Dendritic cell treated with granulocyte-macrophage colony-stimulating factor and Interleukin-4, amounts not matched to agents 40 ng/mL and 50 ng/mL, for 4 days (primary cell): Measurements from ENCODE around the gene PIK3R1.
A peak's percentile ranks its signal among the peaks of the same experiment; 100 is the strongest.

ENCODE experiments used
- H3K27ac Mint-ChIP-seq: one replicate; pipeline ENCODE4 v1.8.0; 2022; ENCODE audit warnings: mild to moderate bottlenecking, mixed read lengths
- H3K27me3 Mint-ChIP-seq: one replicate; pipeline ENCODE4 v1.8.0; 2022; ENCODE audit warnings: mild to moderate bottlenecking, mixed read lengths
- H3K36me3 Mint-ChIP-seq: one replicate; pipeline ENCODE4 v1.8.0; 2022; ENCODE audit warnings: low read depth, mixed read lengths
- H3K4me1 Mint-ChIP-seq: one replicate; pipeline ENCODE4 v1.8.0; 2022; ENCODE audit warnings: low read depth, mixed read lengths
- H3K4me3 Mint-ChIP-seq: one replicate; pipeline ENCODE4 v1.8.0; 2022; ENCODE audit warnings: mild to moderate bottlenecking, moderate library complexity, mixed read lengths
- H3K9me3 Mint-ChIP-seq: one replicate; pipeline ENCODE4 v1.8.0; 2022; ENCODE audit warnings: mixed read lengths
- intact Hi-C: fragments of 100-400 bp; cut with micrococcal nuclease; formaldehyde crosslinking; loops from one replicate; pipeline ENCODE4 v1.15.0; 2022

Gene PIK3R1

DNA sequence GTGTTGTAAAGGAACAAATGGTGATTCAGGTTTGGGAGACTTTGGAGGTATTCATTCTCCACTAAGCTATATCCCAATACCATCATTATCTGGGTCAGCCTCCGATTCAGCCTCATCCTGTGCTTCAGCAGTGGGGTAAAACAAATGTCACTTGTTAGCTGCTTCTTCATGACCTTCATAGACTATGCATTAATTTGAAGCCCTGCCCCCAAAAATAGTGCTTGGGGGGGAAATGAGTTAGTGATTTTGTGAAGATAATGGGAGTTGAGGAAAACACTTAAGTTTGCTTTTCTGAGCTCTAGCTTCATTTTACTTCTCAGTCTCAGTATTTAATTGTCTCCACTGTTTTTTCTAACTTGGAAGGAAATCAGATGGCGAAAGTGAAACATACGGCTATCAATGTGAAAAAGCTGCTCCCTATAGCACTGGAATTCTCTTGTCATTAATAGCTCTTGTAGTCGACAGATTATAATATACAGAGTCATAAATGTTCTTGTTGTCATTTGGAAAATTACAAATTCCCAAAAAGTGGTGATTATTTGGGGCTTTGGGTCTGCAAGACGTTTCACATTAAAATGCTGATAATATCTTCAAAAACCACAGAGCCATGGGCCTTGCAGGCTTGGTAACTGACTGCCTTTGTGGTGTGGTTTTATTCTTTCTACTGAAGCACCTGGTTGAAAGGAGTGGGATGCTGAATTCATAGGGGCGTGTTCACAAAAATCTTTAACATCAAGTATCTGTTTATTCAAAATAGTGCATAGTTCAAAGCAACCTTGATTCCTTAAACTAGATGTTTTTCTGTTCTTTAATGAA is 40.0 kb downstream of the PIK3R1 start:
- no peak overlapping the region for H3K27ac Mint-ChIP-seq
- intact Hi-C loops: loop anchor here (10.0 kb wide), 1 partner anchor 211 kb away; no protein-coding TSS in a partner anchor
- peaks cover 73% of the 10 kb centered on the region for H3K4me1 Mint-ChIP-seq
- peaks cover 41% of the 10 kb centered on the region for H3K36me3 Mint-ChIP-seq
- no peaks in the 10 kb centered on the region for H3K9me3 Mint-ChIP-seq
- no peak overlapping the region for H3K4me3 Mint-ChIP-seq
- H3K27me3 Mint-ChIP-seq: no peaks in the 10 kb centered on the region

GRCh38 chr5:68257210-68257609 is 41.7 kb downstream of the PIK3R1 start:
- H3K4me3 Mint-ChIP-seq: no peak overlapping the region

DNA sequence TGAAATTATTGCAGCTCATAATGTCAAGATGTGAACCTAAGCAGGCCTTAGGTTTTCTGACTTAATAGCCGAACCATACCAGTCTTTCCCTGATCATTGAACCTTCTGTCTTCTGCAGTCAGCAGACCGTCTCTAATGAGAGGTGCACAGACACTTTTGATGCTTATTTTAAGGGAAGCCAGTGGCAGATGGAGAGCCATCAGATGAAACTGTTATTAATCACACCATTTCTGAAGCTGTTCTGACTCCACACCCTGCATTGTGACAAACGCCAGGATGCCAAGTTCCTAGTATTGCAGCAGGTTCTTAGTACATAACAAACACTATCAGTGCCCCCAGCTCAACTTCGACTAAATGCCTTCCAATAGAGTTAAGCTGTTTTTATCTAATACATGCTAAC is 43.0 kb downstream of the PIK3R1 start:
- Mint-ChIP-seq H3K4me1 (peaks cover 50% of the 10 kb centered on the region), H3K9me3 (no peaks in the 10 kb centered on the region), H3K27ac (no peak overlapping the region), H3K36me3 (peaks cover 35% of the 10 kb centered on the region), H3K4me3 (no peak overlapping the region), H3K27me3 (no peaks in the 10 kb centered on the region)
- intact Hi-C loops: loop anchor here (10.0 kb wide), 1 partner anchor 214 kb away; no protein-coding TSS in a partner anchor

More at GRCh38 chr5:68257210-68257609, 41.7 kb downstream of the PIK3R1 start:
- Mint-ChIP-seq H3K27me3 (no peaks in the 10 kb centered on the region), H3K27ac (no peak overlapping the region), H3K4me1 (peaks cover 60% of the 10 kb centered on the region), H3K9me3 (no peaks in the 10 kb centered on the region), H3K36me3 (peaks cover 37% of the 10 kb centered on the region)
- intact Hi-C loops: loop anchor here (10.0 kb wide), 1 partner anchor 212 kb away; no protein-coding TSS in a partner anchor

DNA sequence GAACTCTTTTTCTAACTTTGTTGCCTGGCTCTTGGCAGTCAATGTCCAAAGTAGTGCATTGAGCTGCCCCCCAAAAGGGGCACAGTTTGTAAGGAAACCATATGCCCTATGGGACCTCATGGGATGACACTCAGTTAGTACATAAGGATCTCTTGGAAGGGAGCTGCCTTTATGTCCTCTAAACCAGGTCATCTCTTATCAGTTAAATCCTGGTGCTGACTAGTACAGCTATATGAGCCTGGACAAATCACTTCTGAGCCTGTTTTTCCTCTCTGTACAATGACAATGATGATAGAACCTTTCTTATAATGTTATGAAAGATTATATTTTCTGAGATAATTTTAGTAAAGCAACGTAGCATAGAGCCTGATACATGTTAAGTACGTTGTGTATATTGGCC is 44.1 kb downstream of the PIK3R1 start:
- no peak overlapping the region for H3K27ac Mint-ChIP-seq
- intact Hi-C loops: loop anchor here (10.0 kb wide), 1 partner anchor 215 kb away; no protein-coding TSS in a partner anchor
- peaks cover 26% of the 10 kb centered on the region for H3K36me3 Mint-ChIP-seq
- H3K9me3 Mint-ChIP-seq: no peaks in the 10 kb centered on the region
- peaks cover 57% of the 10 kb centered on the region for H3K4me1 Mint-ChIP-seq
- no peaks in the 10 kb centered on the region for H3K27me3 Mint-ChIP-seq
- H3K4me3 Mint-ChIP-seq: no peak overlapping the region

- peaks cover 57% of the 10 kb centered on the region for H3K4me1 Mint-ChIP-seq
- H3K27me3 Mint-ChIP-seq: no peaks in the 10 kb centered on the region
- peaks cover 25% of the 10 kb centered on the region for H3K36me3 Mint-ChIP-seq
- no peaks in the 10 kb centered on the region for H3K9me3 Mint-ChIP-seq
- intact Hi-C loops: no loop called here
- H3K4me3 Mint-ChIP-seq: no peak overlapping the region
- H3K27ac Mint-ChIP-seq: no peak overlapping the region
Observed at GRCh38 chr5:68260467-68260866, 44.9 kb downstream of the PIK3R1 start.

- Mint-ChIP-seq H3K4me1 (peaks cover 60% of the 10 kb centered on the region), H3K4me3 (no peak overlapping the region), H3K27ac (no peak overlapping the region), H3K36me3 (peaks cover 24% of the 10 kb centered on the region), H3K27me3 (no peaks in the 10 kb centered on the region), H3K9me3 (no peaks in the 10 kb centered on the region)
- intact Hi-C loops: no loop called here
Observed at GRCh38 chr5:68261169-68261568, 45.6 kb downstream of the PIK3R1 start.

GRCh38 chr5:68261569-68262065 is 46.1 kb downstream of the PIK3R1 start:
- no peak overlapping the region for H3K27ac Mint-ChIP-seq
- intact Hi-C loops: no loop called here
- H3K9me3 Mint-ChIP-seq: no peaks in the 10 kb centered on the region
- H3K27me3 Mint-ChIP-seq: no peaks in the 10 kb centered on the region
- H3K4me1 Mint-ChIP-seq: peaks cover 61% of the 10 kb centered on the region
- peaks cover 20% of the 10 kb centered on the region for H3K36me3 Mint-ChIP-seq
- H3K4me3 Mint-ChIP-seq: no peak overlapping the region

GRCh38 chr5:68264024-68264956 is 48.7 kb downstream of the PIK3R1 start:
- no peak overlapping the region for H3K27ac Mint-ChIP-seq
- peaks cover 16% of the 10 kb centered on the region for H3K36me3 Mint-ChIP-seq
- H3K9me3 Mint-ChIP-seq: no peaks in the 10 kb centered on the region
- H3K4me1 Mint-ChIP-seq: peaks cover 61% of the 10 kb centered on the region
- no peak overlapping the region for H3K4me3 Mint-ChIP-seq
- intact Hi-C loops: no loop called here
- H3K27me3 Mint-ChIP-seq: no peaks in the 10 kb centered on the region

GRCh38 chr5:68265347-68265746 is 49.8 kb downstream of the PIK3R1 start:
- H3K9me3 Mint-ChIP-seq: no peaks in the 10 kb centered on the region
- intact Hi-C loops: loop anchor here (5.0 kb wide), 1 partner anchor 1018 kb away; no protein-coding TSS in a partner anchor
- H3K27ac Mint-ChIP-seq: peak overlapping the region; percentile 56
- no peaks in the 10 kb centered on the region for H3K27me3 Mint-ChIP-seq
- peaks cover 12% of the 10 kb centered on the region for H3K36me3 Mint-ChIP-seq
- peaks cover 54% of the 10 kb centered on the region for H3K4me1 Mint-ChIP-seq
- H3K4me3 Mint-ChIP-seq: no peak overlapping the region

GRCh38 chr5:68265822-68266395 is 50.4 kb downstream of the PIK3R1 start:
- intact Hi-C loops: loop anchor here (5.0 kb wide), 1 partner anchor 1019 kb away; no protein-coding TSS in a partner anchor
- Mint-ChIP-seq H3K9me3 (no peaks in the 10 kb centered on the region), H3K4me1 (peaks cover 55% of the 10 kb centered on the region), H3K4me3 (no peak overlapping the region), H3K36me3 (peaks cover 7% of the 10 kb centered on the region), H3K27me3 (no peaks in the 10 kb centered on the region), H3K27ac (peak overlapping the region; percentile 56)

- H3K4me3 Mint-ChIP-seq: no peak overlapping the region
- H3K27me3 Mint-ChIP-seq: no peaks in the 10 kb centered on the region
- peaks cover 7% of the 10 kb centered on the region for H3K36me3 Mint-ChIP-seq
- H3K27ac Mint-ChIP-seq: peak overlapping the region; percentile 56
- intact Hi-C loops: loop anchor here (5.0 kb wide), 1 partner anchor 1019 kb away; no protein-coding TSS in a partner anchor
- H3K4me1 Mint-ChIP-seq: peaks cover 56% of the 10 kb centered on the region
- H3K9me3 Mint-ChIP-seq: no peaks in the 10 kb centered on the region
Observed at GRCh38 chr5:68266457-68266856, 50.9 kb downstream of the PIK3R1 start.

DNA sequence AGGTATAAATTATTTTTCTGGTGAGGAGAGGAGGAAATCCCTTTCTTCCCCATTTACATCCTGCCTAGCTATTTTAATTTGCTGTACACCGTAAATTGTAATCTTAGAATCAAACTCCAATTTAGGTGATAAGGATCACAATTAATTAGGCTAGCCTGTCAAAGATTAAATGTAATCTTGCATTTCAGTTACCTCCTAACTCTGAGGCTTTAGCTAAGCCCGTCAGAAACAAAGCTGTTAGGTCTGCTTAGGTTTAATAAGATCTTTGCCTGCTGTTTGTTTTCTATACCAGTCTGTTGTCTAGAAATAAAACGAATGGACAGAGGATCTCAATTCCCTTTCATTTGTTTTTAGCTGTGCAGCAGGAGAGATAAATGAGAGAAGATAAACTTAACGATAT is 51.5 kb downstream of the PIK3R1 start:
- Mint-ChIP-seq H3K9me3 (no peaks in the 10 kb centered on the region), H3K36me3 (peaks cover 7% of the 10 kb centered on the region), H3K27ac (no peak overlapping the region), H3K4me1 (peaks cover 56% of the 10 kb centered on the region), H3K27me3 (no peaks in the 10 kb centered on the region), H3K4me3 (no peak overlapping the region)
- intact Hi-C loops: loop anchor here (5.0 kb wide), 1 partner anchor 1020 kb away; no protein-coding TSS in a partner anchor

DNA sequence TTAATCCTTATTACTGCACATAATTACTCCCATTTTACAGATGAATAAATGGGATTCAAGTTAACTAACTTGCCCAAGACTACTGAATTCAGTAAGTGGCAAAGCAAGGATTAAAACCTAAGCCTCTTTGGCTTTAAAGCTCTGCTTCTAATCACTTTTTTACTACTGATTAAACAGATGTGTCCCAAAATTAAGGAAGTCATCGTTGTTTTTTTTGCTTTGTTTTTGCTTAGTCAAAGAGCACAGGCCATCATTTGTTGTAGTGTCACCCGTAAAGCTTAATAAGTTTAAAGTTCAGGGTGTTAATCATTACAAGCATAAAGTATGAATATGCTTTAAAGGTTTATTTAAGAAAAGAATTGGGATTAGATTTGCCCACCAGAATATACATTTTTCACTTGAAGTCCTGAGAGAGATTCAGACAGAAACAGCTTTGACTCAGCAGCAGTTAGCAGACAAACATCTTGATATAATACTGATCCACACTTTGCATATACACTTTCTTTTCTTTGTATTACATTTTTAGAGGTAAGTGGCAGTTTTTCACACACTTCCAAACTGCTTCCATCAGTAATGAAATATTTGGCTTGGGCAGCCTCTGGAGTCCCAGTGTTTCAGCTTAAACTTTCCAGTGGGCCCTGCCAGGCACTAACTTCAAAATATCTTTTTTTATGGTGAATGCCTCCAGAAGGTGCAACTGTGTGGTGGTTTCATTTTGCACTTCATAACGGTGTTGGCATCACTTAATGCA is 52.7 kb downstream of the PIK3R1 start:
- H3K27ac Mint-ChIP-seq: no peak overlapping the region
- peaks cover 13% of the 10 kb centered on the region for H3K36me3 Mint-ChIP-seq
- H3K9me3 Mint-ChIP-seq: no peaks in the 10 kb centered on the region
- peaks cover 56% of the 10 kb centered on the region for H3K4me1 Mint-ChIP-seq
- H3K27me3 Mint-ChIP-seq: no peaks in the 10 kb centered on the region
- intact Hi-C loops: loop anchor here (5.0 kb wide), 1 partner anchor 1021 kb away; no protein-coding TSS in a partner anchor
- H3K4me3 Mint-ChIP-seq: no peak overlapping the region
